H1 (cell line): ENCODE measurements around the gene ZNF432. TPM values are rescaled to one million over a fixed set of nuclear protein-coding genes. Genes with fewer than 3 reads are reported as not detected.

Source experiments
- ATF3 ChIP-seq: IDR thresholded peaks from 2 replicates; pipeline ENCODE4 v1.6.1; 2011; ENCODE audit warnings: low read depth, mild to moderate bottlenecking, low read length; ENCODE audit not compliant: insufficient read depth
- BRCA1 ChIP-seq: IDR thresholded peaks from 2 replicates; pipeline ENCODE4 v1.6.1; 2012; ENCODE audit warnings: low read depth, low read length, improper control_type of control experiment
- CTCF ChIP-seq, 3 experiments: IDR thresholded peaks; 1 replicate in 2 of 3; 2 replicates in 1 of 3; pipeline versions ENCODE4 v1.5.1 to v1.6.1; 2011; ENCODE audit warnings: low read length in 3 of 3, mild to moderate bottlenecking in 3 of 3, inconsistent platforms in 2 of 3, low read depth in 1 of 3, moderate library complexity in 1 of 3; ENCODE audit not compliant: insufficient read depth in 1 of 3; ENCODE audit errors: control extremely low read depth in 1 of 3
- EP300 ChIP-seq, 2 experiments: IDR thresholded peaks; 1 replicate in 1 of 2; 2 replicates in 1 of 2; pipeline ENCODE4 v1.6.1; 2011 to 2012; ENCODE audit warnings: low read depth in 2 of 2, low read length in 2 of 2, mild to moderate bottlenecking in 2 of 2, borderline replicate concordance in 1 of 2, inconsistent platforms in 1 of 2, moderate library complexity in 1 of 2
- EZH2 ChIP-seq: fragments of 200-600 bp; sonication (generic); IDR thresholded peaks from 2 replicates; pipeline ENCODE4 v1.7.1; 2012; ENCODE audit warnings: low read depth, mild to moderate bottlenecking, moderate library complexity, low read length, inconsistent platforms; ENCODE audit not compliant: severe bottlenecking
- FOSL1 ChIP-seq: IDR thresholded peaks from 2 replicates; pipeline ENCODE4 v1.6.1; 2011; ENCODE audit warnings: mild to moderate bottlenecking, low read depth, low read length, moderate library complexity; ENCODE audit not compliant: insufficient read depth
- HDAC2 ChIP-seq, 2 experiments: fragments of 300-600 bp in 1 of 2; sonication (generic) in 1 of 2; IDR thresholded peaks; 2 replicates each; pipeline ENCODE4 v1.6.1; 2011 to 2012; ENCODE audit warnings: low read depth in 2 of 2, low read length in 2 of 2, mild to moderate bottlenecking in 2 of 2, moderate library complexity in 2 of 2, borderline replicate concordance in 1 of 2, inconsistent platforms in 1 of 2
- MAX ChIP-seq: IDR thresholded peaks from 2 replicates; pipeline ENCODE4 v1.6.1; 2012; ENCODE audit warnings: inconsistent platforms
- NRF1 ChIP-seq: IDR thresholded peaks from 2 replicates; pipeline ENCODE4 v1.6.1; 2011; ENCODE audit warnings: mild to moderate bottlenecking, low read depth, low read length, improper control_type of control experiment
- PHF8 ChIP-seq: fragments of 200-600 bp; sonication (generic); conservative IDR thresholded peaks from 2 replicates; pipeline ENCODE4 v1.7.1; 2012; ENCODE audit warnings: low read depth, mild to moderate bottlenecking, inconsistent platforms, low read length, moderate library complexity
- POLR2A ChIP-seq, 2 experiments: IDR thresholded peaks; 1 replicate in 1 of 2; 2 replicates in 1 of 2; pipeline ENCODE4 v1.6.1; 2011; ENCODE audit warnings: low read depth in 2 of 2, low read length in 2 of 2, mild to moderate bottlenecking in 2 of 2; ENCODE audit errors: control extremely low read depth in 1 of 2
- POLR2AphosphoS5 ChIP-seq: IDR thresholded peaks from 2 replicates; pipeline ENCODE4 v1.6.1; 2011; ENCODE audit warnings: low read depth, low read length
- POU5F1 ChIP-seq: IDR thresholded peaks from 2 replicates; pipeline ENCODE4 v1.6.1; 2011; ENCODE audit warnings: low read depth, mild to moderate bottlenecking, low read length, moderate library complexity
- RBBP5 ChIP-seq: IDR thresholded peaks from 2 replicates; pipeline ENCODE4 v1.7.1; 2012; ENCODE audit warnings: low read depth, mild to moderate bottlenecking, inconsistent platforms, low read length, moderate library complexity, borderline replicate concordance
- SIX5 ChIP-seq: IDR thresholded peaks from 2 replicates; pipeline ENCODE4 v1.6.1; 2011; ENCODE audit warnings: mild to moderate bottlenecking, low read depth, low read length
- SP4 ChIP-seq: IDR thresholded peaks from 2 replicates; pipeline ENCODE4 v1.6.1; 2012; ENCODE audit warnings: low read length, inconsistent platforms
- SRF ChIP-seq: IDR thresholded peaks from 2 replicates; pipeline ENCODE4 v1.6.1; 2011; ENCODE audit warnings: mild to moderate bottlenecking, low read depth, low read length, moderate library complexity
- TAF1 ChIP-seq: IDR thresholded peaks from 2 replicates; pipeline ENCODE4 v1.6.1; 2011; ENCODE audit warnings: mild to moderate bottlenecking, low read depth, low read length
- TAF7 ChIP-seq: optimal IDR thresholded peaks from 2 replicates; pipeline ENCODE3; 2011; ENCODE audit warnings: low read depth, mild to moderate bottlenecking, inconsistent platforms, low read length, moderate library complexity, borderline replicate concordance
- YY1 ChIP-seq: IDR thresholded peaks from 2 replicates; pipeline ENCODE4 v1.6.1; 2011; ENCODE audit warnings: low read depth, mild to moderate bottlenecking, low read length
- ZNF274 ChIP-seq: IDR thresholded peaks from 2 replicates; pipeline ENCODE4 v1.7.0; 2012; ENCODE audit warnings: low read length, borderline replicate concordance; ENCODE audit errors: extremely low read depth
- polyA plus RNA-seq, 7 experiments: library from polyadenylated mRNA; depleted of rRNA in 3 of 7; stranded (reverse) in 5 of 7; unstranded in 2 of 7; fragments of >200 nt in 5 of 7; fragments of 200-250 nt in 2 of 7; gene quantifications; 1 replicate in 5 of 7; 2 replicates in 1 of 7; 4 replicates in 1 of 7; pipeline versions ENCODE4 v1.2.1 to v1.2.3, GENCODE V29; 2011 to 2013; ENCODE audit warnings: missing spikeins in 2 of 7, mixed read lengths in 2 of 7
- total RNA-seq: library from RNA; stranded (reverse); fragmentation: NEBNext Ultra II Directional; extraction: Animal tissue kit (Norgen Biotek cat#: 25700); gene quantifications from 2 replicates; pipeline ENCODE4 v1.2.1, GENCODE V29; 2021

The ZNF432 gene
- total and polyA plus RNA-seq, 2 of the 8 experiments (the other 6 are each of a cell fraction or from before 2014, with no cell fraction given) = 2.0 to 8.3 TPM

GRCh38 chr19:52007806-52008557, 40.7 kb downstream of the ZNF432 start, which contains the start of gene ZNF615 (continued):
- TF ChIP-seq NRF1 = peak; percentile 24; the same call in 1 of the 2 replicates
- TF ChIP-seq TAF7 = peak; percentile 63
- peak; percentile 52; the same call in 1 of the 2 replicates for TF ChIP-seq RBBP5
- TF ChIP-seq HDAC2 (IDR thresholded peaks at IDR 0.05; ENCODE audit: borderline replicate concordance in 1 of 2, low read depth in 2 of 2, low read length in 2 of 2) = no peak
- no peak for TF ChIP-seq POLR2A (IDR thresholded peaks at IDR 0.05; ENCODE audit: control extremely low read depth in 1 of 2, low read depth in 2 of 2, low read length in 2 of 2)
- TF ChIP-seq EZH2 = no peak
- TF ChIP-seq SP4 = no peak
- peak; percentile 52; the same call in 1 of the 2 replicates for TF ChIP-seq PHF8
- TF ChIP-seq POU5F1 = no peak
- peak; percentile 74 for TF ChIP-seq POLR2AphosphoS5
- peak; percentile 46 for TF ChIP-seq SIX5
- TF ChIP-seq TAF1 = peak; percentile 87
- no peak for TF ChIP-seq CTCF (IDR thresholded peaks at IDR 0.05; ENCODE audit: control extremely low read depth in 1 of 3, insufficient read depth in 1 of 3, low read depth in 1 of 3, low read length in 3 of 3)
- TF ChIP-seq ATF3 = no peak
- TF ChIP-seq SRF = no peak
- TF ChIP-seq MAX = peak; percentile 27; the same call in 1 of the 2 replicates
- no peak for TF ChIP-seq EP300 (IDR thresholded peaks at IDR 0.05; ENCODE audit: borderline replicate concordance in 1 of 2, low read depth in 2 of 2, low read length in 2 of 2)
- TF ChIP-seq ZNF274 = no peak
- TF ChIP-seq FOSL1 = no peak
- peak; percentile 100 for TF ChIP-seq YY1
- TF ChIP-seq BRCA1 = no peak
